ENCODE data around the gene PDCD1LG2. TPM values are rescaled to one million over a fixed set of nuclear protein-coding genes. Genes with fewer than 3 reads are reported as not detected.

PDCD1LG2 gene
- total RNA-seq, 1 experiment from 2014 or later = not detected

- ChIA-PET POLR2A (no interaction called here), CTCF (no interaction called here)
- no peaks in the 10 kb centered on the region for H3K9me3 ChIP-seq (ENCODE audit: control insufficient read depth, insufficient read depth, low read depth, low read length)
- TF ChIP-seq TCF7L2 (IDR thresholded peaks at IDR 0.05; ENCODE audit: low read depth, low read length) (no peak), REST (IDR thresholded peaks at IDR 0.05; ENCODE audit: insufficient read depth in 1 of 2, low read depth in 2 of 2, low read length in 1 of 2) (no peak), CTCF (IDR thresholded peaks at IDR 0.05) (no peak), POLR2AphosphoS5 (IDR thresholded peaks at IDR 0.05; ENCODE audit: low read depth, low read length) (no peak), SIN3A (IDR thresholded peaks at IDR 0.05; ENCODE audit: borderline replicate concordance, insufficient read depth, low read depth, low read length) (no peak)
- no TSS peak for BruUV-seq (replicated peaks)
- ATAC-seq (no peak), DNase-seq (ENCODE audit: low read depth, low spot score) (no peak)
- H3K27ac ChIP-seq (ENCODE audit: low read length) = no peak overlapping the region
- no peaks in the 10 kb centered on the region for H3K27me3 ChIP-seq (ENCODE audit: control insufficient read depth, insufficient read depth, low read length)
- in situ Hi-C loops (cut with HindIII; ENCODE audit: low pct_unique_long_range_greater_than_20kb, low sequenced_read_pairs) = no loop called here
- H3K4me1 ChIP-seq (ENCODE audit: control insufficient read depth, insufficient read depth, low read length) = no peaks in the 10 kb centered on the region
- no peaks in the 10 kb centered on the region for H3K36me3 ChIP-seq (ENCODE audit: control insufficient read depth, insufficient read depth, low read length)
- intact Hi-C loops (cut with micrococcal nuclease; ENCODE audit: unreplicated experiment) = no loop called here
- H3K4me3 ChIP-seq (ENCODE audit: low read depth in 2 of 2, low read length in 2 of 2) = no peak overlapping the region
Measured at GRCh38 chr9:5502553-5502952, 7.8 kb upstream of the PDCD1LG2 start.

GRCh38 chr9:5509573-5509972 lies 758 bp upstream of the PDCD1LG2 start:
- Histone ChIP-seq H3K27me3 (ENCODE audit: control insufficient read depth, insufficient read depth, low read length) (no peaks in the 10 kb centered on the region), H3K27ac (ENCODE audit: low read length) (no peak overlapping the region), H3K4me1 (ENCODE audit: control insufficient read depth, insufficient read depth, low read length) (no peaks in the 10 kb centered on the region), H3K4me3 (ENCODE audit: low read depth in 2 of 2, low read length in 2 of 2) (no peak overlapping the region), H3K9me3 (ENCODE audit: control insufficient read depth, insufficient read depth, low read depth, low read length) (no peaks in the 10 kb centered on the region), H3K36me3 (ENCODE audit: control insufficient read depth, insufficient read depth, low read length) (no peaks in the 10 kb centered on the region)
- intact Hi-C loops (cut with micrococcal nuclease; ENCODE audit: unreplicated experiment) = no loop called here
- ATAC-seq (no peak), DNase-seq (ENCODE audit: low read depth, low spot score) (peak; percentile 25)
- ChIA-PET CTCF (no interaction called here), POLR2A (no interaction called here)
- no TSS peak for BruUV-seq (replicated peaks)
- TF ChIP-seq SIN3A (IDR thresholded peaks at IDR 0.05; ENCODE audit: borderline replicate concordance, insufficient read depth, low read depth, low read length) (no peak), TCF7L2 (IDR thresholded peaks at IDR 0.05; ENCODE audit: low read depth, low read length) (no peak), POLR2AphosphoS5 (IDR thresholded peaks at IDR 0.05; ENCODE audit: low read depth, low read length) (no peak), REST (IDR thresholded peaks at IDR 0.05; ENCODE audit: insufficient read depth in 1 of 2, low read depth in 2 of 2, low read length in 1 of 2) (no peak), CTCF (IDR thresholded peaks at IDR 0.05) (no peak)
- in situ Hi-C loops (cut with HindIII; ENCODE audit: low pct_unique_long_range_greater_than_20kb, low sequenced_read_pairs) = no loop called here

Data from Panc1 (cell line).